Panc1 (cell line): Measurements from ENCODE around the gene CAMSAP2. TPM values are rescaled to one million over a fixed set of nuclear protein-coding genes. Genes with fewer than 3 reads are reported as not detected.

Source experiments
- ATAC-seq: fragments of 200-7000 bp; cut with Tn5 transposase; 2 replicates; pipeline ENCODE4 v1.9.1; 2020; ENCODE audit warnings: mild to moderate bottlenecking, moderate library complexity
- BruUV-seq: library from RNA; stranded (reverse); fragments of 400-500 nt; replicated peaks from 2 replicates; lab custom pipeline; 2021; lab: Mats Ljungman, UMichigan
- CTCF ChIA-PET: fragments of 300-600 bp; sonication (Branson Sonifier 250); formaldehyde crosslinking; loops from one replicate; lab custom pipeline; 2022; ENCODE audit warnings: antibody characterized with exemption; lab: Charles Lee
- POLR2A ChIA-PET: fragments of 300-600 bp; sonication (Branson Sonifier 250); formaldehyde crosslinking; loops from one replicate; lab custom pipeline; 2022; ENCODE audit warnings: antibody characterized with exemption; lab: Charles Lee
- DNase-seq: peaks from one replicate; pipeline ENCODE4 v3.0.0-alpha.2; 2010; ENCODE audit warnings: low read depth, low spot score
- H3K27ac ChIP-seq: 2 replicates; pipeline ENCODE4 v1.5.1; 2011; ENCODE audit warnings: mild to moderate bottlenecking, low read length, inconsistent platforms
- H3K27me3 ChIP-seq: fragments of 200-500 bp; sonication (Bioruptor generic); 2 replicates; pipeline ENCODE4 v1.6.0; 2014; ENCODE audit warnings: low read length, inconsistent platforms; ENCODE audit not compliant: control insufficient read depth, insufficient read depth
- H3K36me3 ChIP-seq: fragments of 200-500 bp; sonication (Bioruptor generic); 2 replicates; pipeline ENCODE4 v1.5.1; 2014; ENCODE audit warnings: inconsistent platforms, mild to moderate bottlenecking, low read length, moderate library complexity; ENCODE audit not compliant: control insufficient read depth, insufficient read depth
- H3K4me1 ChIP-seq: 2 replicates; pipeline ENCODE4 v1.5.1; 2011; ENCODE audit warnings: inconsistent platforms, mild to moderate bottlenecking, low read length, moderate library complexity; ENCODE audit not compliant: control insufficient read depth, insufficient read depth
- H3K4me3 ChIP-seq, 2 experiments: 2 replicates each; pipeline ENCODE4 v1.5.1; 2011 to 2012; ENCODE audit warnings: low read depth in 2 of 2, low read length in 2 of 2, mild to moderate bottlenecking in 2 of 2, inconsistent platforms in 1 of 2, moderate library complexity in 1 of 2
- H3K9me3 ChIP-seq: fragments of 200-500 bp; sonication (Bioruptor generic); 2 replicates; pipeline ENCODE4 v1.5.1; 2014; ENCODE audit warnings: low read depth, mild to moderate bottlenecking, inconsistent platforms, low read length, moderate library complexity; ENCODE audit not compliant: control insufficient read depth, insufficient read depth
- POLR2AphosphoS5 ChIP-seq: IDR thresholded peaks from 2 replicates; pipeline ENCODE4 v1.6.1; 2012; ENCODE audit warnings: mild to moderate bottlenecking, low read depth, low read length, moderate library complexity
- SIN3A ChIP-seq: IDR thresholded peaks from 2 replicates; pipeline ENCODE4 v1.6.1; 2012; ENCODE audit warnings: low read depth, mild to moderate bottlenecking, low read length, moderate library complexity, borderline replicate concordance; ENCODE audit not compliant: insufficient read depth
- TCF7L2 ChIP-seq: IDR thresholded peaks from 2 replicates; pipeline ENCODE4 v1.6.1; 2011; ENCODE audit warnings: mild to moderate bottlenecking, low read depth, low read length, inconsistent platforms
- in situ Hi-C: cut with HindIII; loops from 2 replicates; pipeline ENCODE4 v1.10.0; 2016; ENCODE audit warnings: low sequenced_read_pairs, low pct_unique_long_range_greater_than_20kb
- intact Hi-C: fragments of 100-400 bp; cut with micrococcal nuclease; formaldehyde crosslinking; loops from one replicate; pipeline ENCODE4 v1.10.0; 2022; ENCODE audit not compliant: unreplicated experiment
- total RNA-seq: library from RNA; stranded (reverse); gene quantifications from one replicate; pipeline ENCODE4 v1.2.1, GENCODE V29; 2021; ENCODE audit not compliant: unreplicated experiment
- TF ChIP-seq, protein P1 (sequence below): fragments of 450-650 bp; IDR thresholded peaks from 2 replicates; pipeline ENCODE4 v1.5.1; 2017; ENCODE audit warnings: mild to moderate bottlenecking
- TF ChIP-seq, protein P2 (sequence below), 2 experiments: IDR thresholded peaks; 2 replicates each; pipeline ENCODE4 v1.6.1; 2011 to 2012; ENCODE audit warnings: low read depth in 2 of 2, control low read depth in 1 of 2, low read length in 1 of 2, mild to moderate bottlenecking in 1 of 2, moderate library complexity in 1 of 2; ENCODE audit not compliant: insufficient read depth in 1 of 2

The CAMSAP2 gene
- total RNA-seq, 1 experiment from 2014 or later: 40.1 TPM

DNA sequence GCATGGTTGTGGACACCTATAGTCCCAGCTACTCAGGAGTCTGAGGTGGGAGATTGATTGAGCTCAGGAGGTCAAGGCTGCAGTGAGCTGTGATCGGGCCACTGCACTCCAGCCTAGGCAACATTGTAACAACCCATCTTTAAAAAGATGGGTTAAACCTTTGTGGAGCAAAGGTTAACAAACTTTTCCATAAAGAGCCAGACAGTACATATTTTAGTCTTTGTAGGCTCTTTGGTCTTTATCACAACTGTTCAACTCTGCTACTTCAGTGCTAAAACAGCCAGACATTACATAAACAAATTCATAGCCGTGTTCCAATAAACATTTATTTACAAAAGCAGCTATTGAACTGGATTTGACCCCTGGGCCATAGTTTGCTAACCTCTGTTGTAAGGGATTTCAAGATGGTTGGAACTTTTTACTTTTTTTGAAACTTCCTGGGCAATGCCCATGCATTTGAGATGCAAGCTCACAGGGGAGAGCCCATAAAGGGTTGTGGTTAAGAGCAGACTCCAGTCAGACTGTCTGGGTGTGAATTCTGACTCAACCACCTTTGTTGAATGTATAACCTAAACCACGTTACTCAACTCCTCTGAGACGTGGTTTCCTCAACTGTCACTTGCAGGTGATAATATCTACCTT, 166.8 kb downstream of the CAMSAP2 start:
- in situ Hi-C loops: no loop called here
- POLR2A ChIA-PET: no interaction called here
- CTCF ChIA-PET: interaction anchor here (0.5 to 0.6 kb wide), 2 partner anchors 28 to 283 kb away, joined by 5 to 8 read pairs; no protein-coding TSS in a partner anchor
- Histone ChIP-seq H3K4me1 (0 out of 2 replicates have a peak, but pooled peaks cover 4% of the 10 kb centered on the region), H3K9me3 (no peaks in the 10 kb centered on the region), H3K4me3 (no peak overlapping the region), H3K36me3 (no peaks in the 10 kb centered on the region), H3K27me3 (no peaks in the 10 kb centered on the region), H3K27ac (no peak overlapping the region)
- ATAC-seq (peak; percentile 38; the same call in 1 of the 2 replicates), DNase-seq (no peak)
- peak; percentile 66; the same call in 1 of the 2 replicates for TF ChIP-seq TCF7L2
- TF ChIP-seq, protein P1, sequence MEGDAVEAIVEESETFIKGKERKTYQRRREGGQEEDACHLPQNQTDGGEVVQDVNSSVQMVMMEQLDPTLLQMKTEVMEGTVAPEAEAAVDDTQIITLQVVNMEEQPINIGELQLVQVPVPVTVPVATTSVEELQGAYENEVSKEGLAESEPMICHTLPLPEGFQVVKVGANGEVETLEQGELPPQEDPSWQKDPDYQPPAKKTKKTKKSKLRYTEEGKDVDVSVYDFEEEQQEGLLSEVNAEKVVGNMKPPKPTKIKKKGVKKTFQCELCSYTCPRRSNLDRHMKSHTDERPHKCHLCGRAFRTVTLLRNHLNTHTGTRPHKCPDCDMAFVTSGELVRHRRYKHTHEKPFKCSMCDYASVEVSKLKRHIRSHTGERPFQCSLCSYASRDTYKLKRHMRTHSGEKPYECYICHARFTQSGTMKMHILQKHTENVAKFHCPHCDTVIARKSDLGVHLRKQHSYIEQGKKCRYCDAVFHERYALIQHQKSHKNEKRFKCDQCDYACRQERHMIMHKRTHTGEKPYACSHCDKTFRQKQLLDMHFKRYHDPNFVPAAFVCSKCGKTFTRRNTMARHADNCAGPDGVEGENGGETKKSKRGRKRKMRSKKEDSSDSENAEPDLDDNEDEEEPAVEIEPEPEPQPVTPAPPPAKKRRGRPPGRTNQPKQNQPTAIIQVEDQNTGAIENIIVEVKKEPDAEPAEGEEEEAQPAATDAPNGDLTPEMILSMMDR: no peak
- no TSS peak for BruUV-seq
- intact Hi-C loops: no loop called here

DNA sequence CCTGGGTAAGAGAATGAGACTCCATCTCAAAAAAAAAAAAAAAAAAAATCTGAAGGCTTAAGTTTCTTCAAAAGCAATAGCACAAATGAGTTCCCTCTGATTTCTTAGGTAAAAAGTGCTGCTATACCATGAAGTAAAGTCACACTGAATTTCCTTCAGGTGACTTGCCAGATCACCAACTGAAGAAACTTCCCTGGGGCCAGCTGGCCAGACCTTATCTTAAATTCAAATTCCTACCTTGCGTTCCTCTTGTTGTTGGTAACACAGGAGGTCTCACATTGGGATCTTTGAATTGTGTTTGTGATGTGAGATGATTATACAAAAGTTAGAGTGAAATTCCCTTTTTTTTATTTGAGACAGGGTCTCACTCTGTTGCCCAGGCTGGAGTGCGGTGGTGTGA, 167.8 kb downstream of the CAMSAP2 start:
- Histone ChIP-seq H3K4me1 (0 out of 2 replicates have a peak, but pooled peaks cover 4% of the 10 kb centered on the region), H3K9me3 (no peaks in the 10 kb centered on the region), H3K4me3 (no peak overlapping the region), H3K27me3 (no peaks in the 10 kb centered on the region), H3K27ac (no peak overlapping the region), H3K36me3 (no peaks in the 10 kb centered on the region)
- no TSS peak for BruUV-seq
- ATAC-seq (no peak), DNase-seq (no peak)
- in situ Hi-C loops (no loop called here), intact Hi-C loops (no loop called here)
- ChIA-PET POLR2A (no interaction called here), CTCF (no interaction called here)
- TF ChIP-seq, protein P2, sequence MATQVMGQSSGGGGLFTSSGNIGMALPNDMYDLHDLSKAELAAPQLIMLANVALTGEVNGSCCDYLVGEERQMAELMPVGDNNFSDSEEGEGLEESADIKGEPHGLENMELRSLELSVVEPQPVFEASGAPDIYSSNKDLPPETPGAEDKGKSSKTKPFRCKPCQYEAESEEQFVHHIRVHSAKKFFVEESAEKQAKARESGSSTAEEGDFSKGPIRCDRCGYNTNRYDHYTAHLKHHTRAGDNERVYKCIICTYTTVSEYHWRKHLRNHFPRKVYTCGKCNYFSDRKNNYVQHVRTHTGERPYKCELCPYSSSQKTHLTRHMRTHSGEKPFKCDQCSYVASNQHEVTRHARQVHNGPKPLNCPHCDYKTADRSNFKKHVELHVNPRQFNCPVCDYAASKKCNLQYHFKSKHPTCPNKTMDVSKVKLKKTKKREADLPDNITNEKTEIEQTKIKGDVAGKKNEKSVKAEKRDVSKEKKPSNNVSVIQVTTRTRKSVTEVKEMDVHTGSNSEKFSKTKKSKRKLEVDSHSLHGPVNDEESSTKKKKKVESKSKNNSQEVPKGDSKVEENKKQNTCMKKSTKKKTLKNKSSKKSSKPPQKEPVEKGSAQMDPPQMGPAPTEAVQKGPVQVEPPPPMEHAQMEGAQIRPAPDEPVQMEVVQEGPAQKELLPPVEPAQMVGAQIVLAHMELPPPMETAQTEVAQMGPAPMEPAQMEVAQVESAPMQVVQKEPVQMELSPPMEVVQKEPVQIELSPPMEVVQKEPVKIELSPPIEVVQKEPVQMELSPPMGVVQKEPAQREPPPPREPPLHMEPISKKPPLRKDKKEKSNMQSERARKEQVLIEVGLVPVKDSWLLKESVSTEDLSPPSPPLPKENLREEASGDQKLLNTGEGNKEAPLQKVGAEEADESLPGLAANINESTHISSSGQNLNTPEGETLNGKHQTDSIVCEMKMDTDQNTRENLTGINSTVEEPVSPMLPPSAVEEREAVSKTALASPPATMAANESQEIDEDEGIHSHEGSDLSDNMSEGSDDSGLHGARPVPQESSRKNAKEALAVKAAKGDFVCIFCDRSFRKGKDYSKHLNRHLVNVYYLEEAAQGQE (IDR thresholded peaks at IDR 0.05; ENCODE audit: insufficient read depth in 1 of 2, low read depth in 2 of 2, low read length in 1 of 2): no peak
- no peak for TF ChIP-seq POLR2AphosphoS5
- TF ChIP-seq, protein P1: no peak
- no peak for TF ChIP-seq TCF7L2
- TF ChIP-seq SIN3A: no peak
